Psoas muscle (tissue), 8 donors: ENCODE data around the gene FGF19. TPM values are rescaled to one million over a fixed set of nuclear protein-coding genes. Genes with fewer than 3 reads are reported as not detected.
"Not testable (repeated sequence)": the region's sequence is repeated elsewhere in the genome, so short reads cannot be mapped to it uniquely, and the experiment has no call there.

Experiments
- ATAC-seq, 4 donors: fragments of 200-7000 bp; cut with Tn5 transposase; one replicate each; pipeline ENCODE4 v1.9.1; 2020; ENCODE audit warnings: moderate library complexity in 3 of 4, mild to moderate bottlenecking in 2 of 4
- DNase-seq, 2 donors: peaks; one replicate each; pipeline ENCODE4 v3.0.0-alpha.2; 2020
- H3K27ac ChIP-seq: fragments of 200-600 bp; one replicate; pipeline ENCODE4 v1.8.0; 2022
- H3K27me3 ChIP-seq, 3 donors: fragments of 200-600 bp in 1 of 3; one replicate each; pipeline versions ENCODE4 v1.6.1 to v1.8.0; 2013 to 2022; ENCODE audit warnings: low read length in 2 of 3, mild to moderate bottlenecking in 2 of 3, moderate library complexity in 1 of 3; ENCODE audit not compliant: insufficient read depth in 3 of 3
- H3K36me3 ChIP-seq, 2 donors: fragments of 200-600 bp in 1 of 2; one replicate each; pipeline versions ENCODE4 v1.6.1 to v1.8.0; 2013 to 2022; ENCODE audit warnings: low read depth in 1 of 2, mild to moderate bottlenecking in 1 of 2, moderate library complexity in 1 of 2; ENCODE audit not compliant: insufficient read depth in 1 of 2
- H3K4me1 ChIP-seq: fragments of 200-600 bp; one replicate; pipeline ENCODE4 v1.8.0; 2022
- H3K4me3 ChIP-seq: fragments of 200-600 bp; one replicate; pipeline ENCODE4 v1.8.0; 2022; ENCODE audit warnings: mild to moderate bottlenecking
- H3K9me3 ChIP-seq: fragments of 200-600 bp; one replicate; pipeline ENCODE4 v1.8.0; 2022
- CTCF ChIP-seq: fragments of 200-600 bp; IDR thresholded peaks from one replicate; pipeline ENCODE4 v1.8.0; 2022; ENCODE audit warnings: antibody characterized with exemption
- WGBS, 3 donors: extraction: QIAGEN DNeasy Blood & Tissue Kit; methylation state at CpG; one replicate each; pipeline versions ENCODE4 v1.1.6 to v1.1.7; 2013; 5-methylcytosine and 5-hydroxymethylcytosine counted together
- intact Hi-C, 2 donors: fragments of 100-400 bp; cut with DNase I; formaldehyde crosslinking; loops; one replicate each; pipeline versions ENCODE4 v1.11.0 to v1.14.2; 2022
- polyA plus RNA-seq, 3 donors: library from polyadenylated mRNA; stranded (reverse); fragments of 200-250 nt; gene quantifications; one replicate each; pipeline ENCODE4 v1.2.3, GENCODE V29; 2013
- total RNA-seq, 4 donors: library from RNA; stranded (reverse); fragmentation: NEBNext Ultra II Directional in 2 of 4; extraction: Animal tissue kit (Norgen Biotek cat#: 25700) in 2 of 4; gene quantifications; one replicate each; pipeline versions ENCODE4 v1.2.1 to v1.2.4, GENCODE V29; 2021 to 2023
- donor health status: healthy with polysubstance abuse.
- donor health status: DM: no; HTN: no; CAD: no; lungs with moderate emphysema.
- donor health status: Bipolar disorder and iron deficiency.
- donor health status: healthy.
- donor health status: DM: yes; HTN: yes; CAD: no.
- donor health status: DM: no; HTN: no; CAD: no.
- donor health status: DM: no; HTN: no; CAD: no.
- donor health status: DM: yes; HTN: yes; CAD: no.

Gene FGF19
- total and polyA plus RNA-seq, 7 donors, result not detected

DNA sequence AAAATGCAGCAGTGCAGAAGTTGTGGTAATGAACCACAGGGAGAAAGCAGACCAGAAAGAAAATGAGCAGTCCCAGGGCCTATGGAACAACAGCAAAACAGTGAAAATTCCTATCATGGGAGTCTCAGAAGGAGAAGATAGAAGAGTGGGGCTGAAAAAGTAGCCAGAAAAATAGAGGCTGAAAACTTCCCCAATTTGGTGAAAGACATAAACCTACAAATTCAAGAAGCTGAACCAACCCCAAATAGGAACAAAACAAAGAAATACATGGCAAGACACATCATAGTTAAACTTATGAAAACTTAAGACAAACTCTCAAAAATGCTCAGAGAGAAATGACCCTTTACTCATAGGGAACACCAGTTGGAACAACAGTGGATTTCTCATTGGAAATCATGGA is 11.4 kb downstream of the FGF19 start:
- H3K27me3 ChIP-seq, result peaks cover 0 to 58% (median 8%) of the 10 kb centered on the region in 3 donors
- no peaks in the 10 kb centered on the region for H3K9me3 ChIP-seq
- no peak overlapping the region for H3K27ac ChIP-seq
- intact Hi-C loops, result no loop called here
- no peak for TF ChIP-seq CTCF
- ATAC-seq (no peak), DNase-seq (no peak)
- no peaks in the 10 kb centered on the region for H3K4me1 ChIP-seq
- H3K36me3 ChIP-seq, result no peaks in the 10 kb centered on the region
- H3K4me3 ChIP-seq, result no peak overlapping the region

DNA sequence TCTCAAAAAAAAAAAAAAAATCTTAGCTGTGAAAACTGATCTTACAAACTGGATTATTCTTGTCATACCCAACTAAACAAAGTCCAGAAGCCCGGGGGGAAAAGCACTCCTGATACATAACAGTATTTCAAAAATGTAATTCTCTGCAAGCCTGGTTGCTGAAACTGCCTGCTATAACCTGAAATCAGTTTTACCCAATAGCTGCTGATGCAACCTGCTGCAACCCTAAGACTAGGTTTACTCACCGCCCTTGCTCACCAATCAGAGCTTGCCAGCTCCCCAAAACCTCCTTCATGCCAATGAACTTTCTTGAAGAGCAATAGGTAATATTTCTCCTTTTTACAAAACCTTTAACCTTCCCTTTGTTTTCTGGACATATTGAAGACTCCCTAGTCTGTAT is 12.4 kb downstream of the FGF19 start:
- ATAC-seq (no peak), DNase-seq (no peak)
- no peaks in the 10 kb centered on the region for H3K9me3 ChIP-seq
- no peaks in the 10 kb centered on the region for H3K4me1 ChIP-seq
- H3K27ac ChIP-seq, result no peak overlapping the region
- TF ChIP-seq CTCF, result no peak
- 57 to 63% (median 62%) methylated on average over 2 of the region's 2 CpGs for WGBS, 3 donors
- peaks cover 0 to 49% (median 6%) of the 10 kb centered on the region in 3 donors for H3K27me3 ChIP-seq
- intact Hi-C loops, result no loop called here
- no peaks in the 10 kb centered on the region for H3K36me3 ChIP-seq
- H3K4me3 ChIP-seq, result no peak overlapping the region

GRCh38 chr11:69689484-69690319 is 14.1 kb downstream of the FGF19 start:
- WGBS, 3 donors, result 86 to 92% (median 90%) methylated on average over 5 of the region's 5 CpGs
- intact Hi-C loops, result loop anchor here (5.0 kb wide), 2 partner anchors 113 to 198 kb away; no protein-coding TSS in a partner anchor
- H3K9me3 ChIP-seq, result no peaks in the 10 kb centered on the region
- no peaks in the 10 kb centered on the region for H3K4me1 ChIP-seq
- H3K27ac ChIP-seq, result no peak overlapping the region
- peaks cover 0 to 34% (median 3%) of the 10 kb centered on the region in 3 donors for H3K27me3 ChIP-seq
- no peak overlapping the region for H3K4me3 ChIP-seq
- DNase-seq (no peak), ATAC-seq (no peak)
- H3K36me3 ChIP-seq, result no peaks in the 10 kb centered on the region
- no peak for TF ChIP-seq CTCF

DNA sequence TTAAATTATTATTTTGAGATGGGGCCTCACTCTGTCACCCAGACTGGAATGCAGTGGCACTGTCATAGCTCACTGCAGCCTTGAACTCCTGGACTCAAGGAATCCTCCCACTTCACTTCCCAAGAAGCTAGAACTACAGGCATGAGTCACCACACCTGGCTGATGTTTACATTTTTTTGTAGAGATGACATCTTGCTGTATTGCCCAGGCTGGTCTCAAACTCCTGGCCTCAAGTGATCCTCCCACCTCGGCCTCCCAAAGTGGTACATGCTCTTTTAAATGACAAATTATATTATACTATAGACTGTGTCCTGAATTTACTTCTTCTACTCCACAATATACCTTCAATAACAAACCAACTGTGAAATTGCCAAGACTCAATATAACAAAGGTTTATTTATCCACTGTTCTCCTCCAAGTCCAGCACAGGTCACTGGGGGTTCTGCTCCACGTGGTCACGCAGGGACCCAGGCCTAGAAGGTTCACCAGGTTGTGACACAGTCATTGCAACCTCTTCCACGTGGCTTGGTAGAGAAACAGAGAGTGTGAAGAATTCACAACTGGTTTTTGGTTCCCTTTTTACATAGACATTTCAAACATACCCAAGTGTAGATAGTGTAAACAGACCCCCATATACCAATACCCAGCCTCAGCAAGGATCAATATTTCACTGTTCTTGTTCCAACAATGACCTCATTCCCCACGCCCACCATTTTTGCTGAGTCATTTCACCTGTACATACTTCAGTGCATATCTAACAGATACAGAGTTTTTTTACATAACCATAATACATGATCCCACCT is 15.7 kb downstream of the FGF19 start:
- DNase-seq, H3K36me3 ChIP-seq, H3K4me1 ChIP-seq, ATAC-seq, H3K9me3 ChIP-seq, H3K4me3 ChIP-seq, H3K27ac ChIP-seq: not testable (repeated sequence)
- intact Hi-C loops, result loop anchor here (5.0 kb wide), 2 partner anchors 114 to 199 kb away; no protein-coding TSS in a partner anchor
- H3K27me3 ChIP-seq, result peaks cover 0 to 22% (median 0%) of the 10 kb centered on the region in 3 donors
- 76 to 81% (median 79%) methylated on average over 5 of the region's 5 CpGs for WGBS, 3 donors

- Histone ChIP-seq H3K4me3 (no peak overlapping the region), H3K27me3 (peaks cover 0 to 10% (median 0%) of the 10 kb centered on the region in 3 donors), H3K36me3 (no peaks in the 10 kb centered on the region), H3K4me1 (no peaks in the 10 kb centered on the region), H3K9me3 (no peaks in the 10 kb centered on the region), H3K27ac (no peak overlapping the region)
- DNase-seq (no peak), ATAC-seq (no peak)
- TF ChIP-seq CTCF, result no peak
- 86 to 94% (median 88%) methylated on average over 8 of the region's 8 CpGs for WGBS, 3 donors
- intact Hi-C loops, result loop anchor here (1.0 to 5.0 kb wide), 3 partner anchors 115 to 203 kb away; no protein-coding TSS in a partner anchor
Measured at GRCh38 chr11:69686856-69687255, 17.0 kb downstream of the FGF19 start.
